Cardiac muscle cell (in vitro differentiated cells and primary cell): ENCODE data around the gene CAPN10. TPM values are rescaled to one million over a fixed set of nuclear protein-coding genes. Genes with fewer than 3 reads are reported as not detected.
A peak's percentile ranks its signal among the peaks of the same experiment; 100 is the strongest.

ENCODE experiments used
- DNase-seq, 2 donors: peaks; one replicate each; pipeline versions ENCODE4 v3.0.0 to v3.0.0-alpha.2; 2010 to 2017; ENCODE audit warnings: low read depth in 1 of 2, low spot score in 1 of 2
- H3K27ac ChIP-seq: fragments of 200-600 bp; sonication (generic); 2 replicates; pipeline ENCODE4 v1.5.1; 2016
- H3K27me3 ChIP-seq: fragments of 200-600 bp; sonication (generic); 2 replicates; pipeline ENCODE4 v1.6.0; 2016; ENCODE audit warnings: control low read depth
- H3K36me3 ChIP-seq: fragments of 200-600 bp; sonication (generic); 2 replicates; pipeline ENCODE4 v1.5.1; 2016; ENCODE audit warnings: control low read depth
- H3K4me1 ChIP-seq: fragments of 200-600 bp; sonication (generic); 2 replicates; pipeline ENCODE4 v1.8.1; 2017; ENCODE audit warnings: low read depth, mild to moderate bottlenecking, mixed run types
- H3K4me3 ChIP-seq: fragments of 200-600 bp; sonication (generic); 2 replicates; pipeline ENCODE4 v1.5.1; 2016; ENCODE audit warnings: mild to moderate bottlenecking
- H3K9me3 ChIP-seq: fragments of 200-600 bp; sonication (generic); 2 replicates; pipeline ENCODE4 v1.5.1; 2017; ENCODE audit warnings: low read depth, mild to moderate bottlenecking, control low read depth
- CTCF ChIP-seq: IDR thresholded peaks from 2 replicates; pipeline ENCODE4 v1.5.1; 2012; ENCODE audit warnings: low read depth, mild to moderate bottlenecking, low read length
- polyA plus RNA-seq: library from polyadenylated mRNA; unstranded; fragments of >200 nt; fragmentation: Nextera tagmentation; extraction: Ambion mirVana; gene quantifications from 2 replicates; pipeline ENCODE4 v1.2.1, GENCODE V29; 2016
- total RNA-seq: library from RNA; depleted of rRNA; stranded (reverse); fragments of >200 nt; gene quantifications from 2 replicates; pipeline ENCODE4 v1.2.3, GENCODE V29; 2016

Gene CAPN10
- total and polyA plus RNA-seq, 2 experiments from 2014 or later, result 60.8 to 62.8 TPM

DNA sequence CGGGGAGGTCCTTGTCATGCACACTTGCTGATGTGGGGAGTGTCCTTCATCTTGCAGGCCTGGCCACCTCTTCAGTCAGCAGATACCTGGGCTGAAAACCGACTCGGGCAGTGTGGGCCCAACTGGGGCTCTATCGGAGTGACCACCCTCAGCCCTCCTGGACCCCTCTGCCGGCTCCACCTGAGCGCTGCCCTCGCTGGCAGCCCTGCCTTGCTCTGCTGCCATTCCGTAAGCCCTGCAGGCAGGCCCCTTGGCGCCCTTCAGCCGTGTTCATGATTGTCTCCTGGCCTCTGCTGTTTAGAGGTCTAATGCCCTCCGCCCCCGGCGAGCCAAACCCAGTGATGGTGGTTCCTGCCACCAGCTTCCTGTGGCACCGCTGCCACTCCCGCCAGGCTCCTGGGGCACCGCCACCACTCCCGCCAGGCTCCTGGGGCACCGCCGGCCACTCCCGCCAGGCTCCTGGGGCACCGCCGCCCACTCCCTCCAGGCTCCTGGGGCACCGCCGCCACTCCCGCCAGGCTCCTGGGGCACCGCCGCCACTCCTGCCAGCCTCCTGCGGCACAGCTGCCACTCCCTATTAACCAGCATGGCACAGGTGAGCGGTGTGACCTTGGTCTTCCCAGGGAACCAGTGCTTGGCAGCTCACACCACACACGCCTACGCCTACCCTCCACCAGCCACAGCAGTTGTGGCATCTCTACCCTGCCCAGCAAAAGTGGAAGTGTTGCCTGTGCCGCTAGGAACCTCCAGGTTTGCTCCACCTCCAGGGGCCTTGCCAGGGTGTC is 15.9 kb downstream of the CAPN10 start:
- H3K27ac ChIP-seq, result no peak overlapping the region
- no peak for DNase-seq
- TF ChIP-seq CTCF, result no peak

DNA sequence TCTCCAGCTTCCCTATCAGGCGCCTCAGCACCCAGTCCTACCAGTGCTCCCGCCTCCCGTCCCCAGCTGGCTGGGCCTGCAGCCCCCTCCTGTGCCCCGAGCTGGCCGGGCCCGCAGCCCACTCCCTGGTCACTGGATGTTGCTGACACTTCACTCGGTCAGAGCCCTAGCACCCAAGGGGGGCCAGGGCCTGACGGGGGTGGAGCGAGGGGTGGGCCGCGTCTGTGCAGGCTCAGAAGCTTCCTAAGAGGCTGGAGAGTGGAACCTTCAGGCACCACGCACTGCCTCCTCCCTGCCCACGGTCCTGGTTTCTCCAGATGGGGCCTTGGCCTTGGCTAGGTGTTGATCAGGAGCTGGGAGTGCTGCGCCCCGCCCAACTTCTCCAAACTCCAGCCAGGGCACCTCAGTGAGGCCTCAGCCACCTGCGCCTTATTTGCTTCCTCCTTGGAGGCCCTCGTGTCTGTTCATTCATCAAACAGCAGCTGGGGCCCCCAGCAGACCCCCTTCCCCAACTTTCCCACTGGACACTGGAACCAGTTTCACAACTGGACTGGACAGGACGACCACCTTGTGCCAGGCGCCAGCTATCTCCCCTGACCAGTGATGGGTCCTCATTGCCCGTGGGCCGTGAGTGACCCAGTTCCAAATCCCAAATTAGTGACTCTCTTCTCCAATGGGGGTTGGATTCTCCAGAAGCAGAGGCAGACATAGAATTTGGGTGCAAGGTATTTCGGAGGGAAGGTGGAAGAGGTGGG is 16.7 kb downstream of the CAPN10 start:
- H3K27ac ChIP-seq, result no peak overlapping the region
- no peak overlapping the region for H3K4me3 ChIP-seq
- H3K4me1 ChIP-seq, result peaks cover 3% of the 10 kb centered on the region
- H3K9me3 ChIP-seq, result no peaks in the 10 kb centered on the region
- no peaks in the 10 kb centered on the region for H3K27me3 ChIP-seq
- H3K36me3 ChIP-seq, result no peaks in the 10 kb centered on the region
- no peak for DNase-seq
- TF ChIP-seq CTCF, result no peak

More for the DNA sequence above, 15.9 kb downstream of the CAPN10 start:
- H3K4me3 ChIP-seq, result no peak overlapping the region
- H3K9me3 ChIP-seq, result no peaks in the 10 kb centered on the region
- H3K27me3 ChIP-seq, result no peaks in the 10 kb centered on the region
- no peaks in the 10 kb centered on the region for H3K36me3 ChIP-seq
- H3K4me1 ChIP-seq, result peaks cover 3% of the 10 kb centered on the region

DNA sequence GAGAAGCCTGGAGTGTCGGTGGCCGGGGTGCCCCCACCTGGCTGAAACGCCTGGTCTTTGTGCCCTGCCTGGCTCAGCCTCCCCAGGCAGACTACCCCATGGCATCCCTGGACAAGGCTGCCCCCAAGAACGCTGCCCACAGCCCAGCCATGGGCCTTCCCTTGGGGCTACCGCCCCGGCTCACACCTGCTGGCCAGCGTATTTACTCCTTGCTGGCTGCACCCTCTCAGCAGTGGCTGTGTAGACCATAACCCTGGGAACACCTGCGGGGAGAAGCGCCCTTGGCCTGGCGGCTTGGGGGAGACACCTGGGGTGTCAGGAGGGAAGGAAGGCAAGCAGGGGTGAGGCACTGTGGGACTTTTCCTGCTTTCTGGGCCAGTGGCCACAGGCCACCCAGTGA is 17.3 kb downstream of the CAPN10 start:
- Histone ChIP-seq H3K4me1 (peaks cover 3% of the 10 kb centered on the region), H3K27me3 (no peaks in the 10 kb centered on the region), H3K27ac (peak overlapping the region; percentile 64), H3K4me3 (no peak overlapping the region), H3K36me3 (no peaks in the 10 kb centered on the region), H3K9me3 (no peaks in the 10 kb centered on the region)
- no peak for DNase-seq
- no peak for TF ChIP-seq CTCF

- Histone ChIP-seq H3K4me3 (no peak overlapping the region), H3K36me3 (no peaks in the 10 kb centered on the region), H3K27me3 (no peaks in the 10 kb centered on the region), H3K27ac (peak overlapping the region; percentile 64), H3K4me1 (peaks cover 3% of the 10 kb centered on the region), H3K9me3 (no peaks in the 10 kb centered on the region)
- peak; percentile 74 for TF ChIP-seq CTCF
- peak; percentile 78 to 86 for DNase-seq
Observed at GRCh38 chr2:240604291-240604938, 17.9 kb downstream of the CAPN10 start.

- Histone ChIP-seq H3K9me3 (no peaks in the 10 kb centered on the region), H3K4me1 (peaks cover 3% of the 10 kb centered on the region), H3K4me3 (no peak overlapping the region), H3K27ac (no peak overlapping the region), H3K36me3 (no peaks in the 10 kb centered on the region), H3K27me3 (no peaks in the 10 kb centered on the region)
- TF ChIP-seq CTCF, result no peak
- no peak for DNase-seq
Observed at GRCh38 chr2:240604939-240605716, 18.6 kb downstream of the CAPN10 start.
